ENCODE results near the gene JARID2. TPM values are rescaled to one million over a fixed set of nuclear protein-coding genes. Genes with fewer than 3 reads are reported as not detected.
A peak's percentile ranks its signal among the peaks of the same experiment; 100 is the strongest.

Gene JARID2
- total and polyA plus RNA-seq, 7 donors, result 1.1 to 16.1 (median 4.9) TPM

GRCh38 chr6:15484140-15484539 lies 238.3 kb downstream of the JARID2 start:
- WGBS, 3 donors, result 28 to 30% (median 30%) methylated on average over 3 of the region's 3 CpGs
- peak overlapping the region; percentile 67 for H3K27ac ChIP-seq
- TF ChIP-seq, protein P1, sequence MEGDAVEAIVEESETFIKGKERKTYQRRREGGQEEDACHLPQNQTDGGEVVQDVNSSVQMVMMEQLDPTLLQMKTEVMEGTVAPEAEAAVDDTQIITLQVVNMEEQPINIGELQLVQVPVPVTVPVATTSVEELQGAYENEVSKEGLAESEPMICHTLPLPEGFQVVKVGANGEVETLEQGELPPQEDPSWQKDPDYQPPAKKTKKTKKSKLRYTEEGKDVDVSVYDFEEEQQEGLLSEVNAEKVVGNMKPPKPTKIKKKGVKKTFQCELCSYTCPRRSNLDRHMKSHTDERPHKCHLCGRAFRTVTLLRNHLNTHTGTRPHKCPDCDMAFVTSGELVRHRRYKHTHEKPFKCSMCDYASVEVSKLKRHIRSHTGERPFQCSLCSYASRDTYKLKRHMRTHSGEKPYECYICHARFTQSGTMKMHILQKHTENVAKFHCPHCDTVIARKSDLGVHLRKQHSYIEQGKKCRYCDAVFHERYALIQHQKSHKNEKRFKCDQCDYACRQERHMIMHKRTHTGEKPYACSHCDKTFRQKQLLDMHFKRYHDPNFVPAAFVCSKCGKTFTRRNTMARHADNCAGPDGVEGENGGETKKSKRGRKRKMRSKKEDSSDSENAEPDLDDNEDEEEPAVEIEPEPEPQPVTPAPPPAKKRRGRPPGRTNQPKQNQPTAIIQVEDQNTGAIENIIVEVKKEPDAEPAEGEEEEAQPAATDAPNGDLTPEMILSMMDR (IDR thresholded peaks at IDR 0.05), result no peak
- peak; percentile 74 to 83 (median 76) for ATAC-seq
- H3K36me3 ChIP-seq (ENCODE audit: insufficient read depth in 1 of 2, low read depth in 1 of 2), result peaks cover 7 to 21% of the 10 kb centered on the region in 2 donors
- no peaks in the 10 kb centered on the region for H3K9me3 ChIP-seq
- H3K4me1 ChIP-seq, result peaks cover 40% of the 10 kb centered on the region
- intact Hi-C loops (cut with DNase I), result no loop called here
- no peak for DNase-seq
- no peak overlapping the region for H3K4me3 ChIP-seq
- no peaks in the 10 kb centered on the region for H3K27me3 ChIP-seq (ENCODE audit: insufficient read depth in 3 of 3, low read length in 2 of 3)

DNA sequence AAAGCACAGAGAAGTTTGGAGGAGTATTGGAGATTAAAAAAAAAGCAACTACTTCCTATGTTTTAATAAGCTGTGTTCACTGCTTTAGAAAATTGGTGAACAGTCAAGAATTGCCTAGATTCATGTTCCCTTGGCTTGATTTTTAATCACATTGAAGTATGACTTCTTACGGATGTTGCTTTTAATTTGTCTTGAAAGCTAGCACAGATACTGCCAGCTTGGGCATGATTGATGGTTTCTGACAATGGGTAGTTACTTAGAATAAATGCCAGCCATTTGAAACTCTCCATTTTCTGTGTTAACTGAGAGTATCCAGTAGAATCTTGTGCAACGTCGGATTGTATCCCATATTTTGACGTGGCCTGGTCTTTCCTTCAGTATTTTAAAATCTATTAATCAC lies 239.0 kb downstream of the JARID2 start:
- H3K9me3 ChIP-seq, result no peaks in the 10 kb centered on the region
- 40 to 70% (median 42%) methylated on average over 4 of the region's 4 CpGs for WGBS, 3 donors
- peaks cover 35% of the 10 kb centered on the region for H3K4me1 ChIP-seq
- no peak overlapping the region for H3K4me3 ChIP-seq
- no peak for DNase-seq
- H3K27ac ChIP-seq, result peak overlapping the region; percentile 1
- H3K36me3 ChIP-seq (ENCODE audit: insufficient read depth in 1 of 2, low read depth in 1 of 2), result peaks cover 7 to 25% of the 10 kb centered on the region in 2 donors
- intact Hi-C loops (cut with DNase I), result loop anchor here in 1 of 2 donors (5.0 kb wide), 1 partner anchor 38 kb away; no protein-coding TSS in a partner anchor
- TF ChIP-seq, protein P1 (IDR thresholded peaks at IDR 0.05), result no peak
- ATAC-seq, result no peak
- no peaks in the 10 kb centered on the region for H3K27me3 ChIP-seq (ENCODE audit: insufficient read depth in 3 of 3, low read length in 2 of 3)

DNA sequence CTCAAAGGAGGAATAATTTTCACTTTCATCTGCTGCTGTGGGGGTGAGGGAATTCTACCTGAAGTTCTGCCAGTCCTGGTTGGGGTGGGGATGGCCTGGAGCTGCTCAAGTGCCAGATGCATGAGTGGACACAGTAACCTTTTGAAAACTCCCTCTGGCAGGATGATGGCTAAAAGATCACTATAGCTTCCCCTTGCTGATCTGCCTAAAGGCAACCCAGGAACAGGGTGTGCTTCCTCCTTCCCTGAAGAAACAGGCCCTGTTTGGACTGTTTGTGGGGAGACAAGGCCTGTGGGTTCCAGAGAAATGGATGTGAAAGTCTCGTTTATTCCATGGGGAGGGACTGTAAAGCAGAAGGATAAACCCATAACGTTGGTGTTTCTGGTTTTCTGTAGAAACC lies 240.1 kb downstream of the JARID2 start:
- intact Hi-C loops (cut with DNase I), result loop anchor here in 1 of 2 donors (5.0 kb wide), 1 partner anchor 39 kb away; no protein-coding TSS in a partner anchor

DNA sequence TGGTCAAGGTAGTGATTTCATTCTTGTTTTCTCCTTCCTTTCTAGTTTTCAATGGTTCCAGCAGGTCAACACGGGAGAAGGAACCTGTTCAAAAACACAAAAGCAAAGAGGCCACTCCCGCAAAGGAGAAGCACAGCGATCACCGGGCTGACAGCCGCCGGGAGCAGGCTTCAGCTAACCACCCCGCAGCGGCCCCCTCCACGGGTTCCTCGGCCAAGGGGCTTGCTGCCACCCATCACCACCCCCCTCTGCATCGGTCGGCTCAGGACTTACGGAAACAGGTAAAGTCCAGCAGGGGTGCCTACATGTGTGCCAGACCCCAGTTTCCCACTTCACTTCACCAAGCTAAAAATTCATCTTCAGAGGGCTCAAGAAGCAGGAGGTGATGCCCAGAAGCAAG lies 241.4 kb downstream of the JARID2 start:
- Histone ChIP-seq H3K27me3 (ENCODE audit: insufficient read depth in 3 of 3, low read length in 2 of 3) (no peaks in the 10 kb centered on the region), H3K36me3 (ENCODE audit: insufficient read depth in 1 of 2, low read depth in 1 of 2) (peaks cover 7 to 25% of the 10 kb centered on the region in 2 donors), H3K27ac (no peak overlapping the region), H3K4me3 (no peak overlapping the region), H3K9me3 (no peaks in the 10 kb centered on the region), H3K4me1 (peaks cover 39% of the 10 kb centered on the region)
- no peak for ATAC-seq
- no peak for DNase-seq
- intact Hi-C loops (cut with DNase I), result loop anchor here in 1 of 2 donors (5.0 kb wide), 1 partner anchor 40 kb away; no protein-coding TSS in a partner anchor
- TF ChIP-seq, protein P1 (IDR thresholded peaks at IDR 0.05), result no peak
- 97% methylated on average over 13 of the region's 13 CpGs for WGBS, 3 donors

More for the DNA sequence above, 240.1 kb downstream of the JARID2 start:
- TF ChIP-seq, protein P1 (IDR thresholded peaks at IDR 0.05), result no peak
- 48 to 83% (median 75%) methylated on average over 2 of the region's 2 CpGs for WGBS, 3 donors
- Histone ChIP-seq H3K9me3 (no peaks in the 10 kb centered on the region), H3K4me3 (no peak overlapping the region), H3K27me3 (ENCODE audit: insufficient read depth in 3 of 3, low read length in 2 of 3) (no peaks in the 10 kb centered on the region), H3K4me1 (peaks cover 34% of the 10 kb centered on the region), H3K27ac (no peak overlapping the region), H3K36me3 (ENCODE audit: insufficient read depth in 1 of 2, low read depth in 1 of 2) (peaks cover 7 to 25% of the 10 kb centered on the region in 2 donors)
- DNase-seq (no peak), ATAC-seq (no peak)
